HPDE6-E6E7 (cell line): ENCODE measurements around the gene BIN1.

ENCODE experiments used
- DNase-seq: peaks from one replicate; pipeline ENCODE4 v3.0.0; 2011; ENCODE audit warnings: missing footprints; ENCODE audit errors: extremely low spot score

Gene BIN1

GRCh38 chr2:127090281-127091120 is 16.5 kb downstream of the BIN1 start:
- DNase-seq, result no peak

- no peak for DNase-seq
Measured at GRCh38 chr2:127089478-127090235, 17.3 kb downstream of the BIN1 start.

DNA sequence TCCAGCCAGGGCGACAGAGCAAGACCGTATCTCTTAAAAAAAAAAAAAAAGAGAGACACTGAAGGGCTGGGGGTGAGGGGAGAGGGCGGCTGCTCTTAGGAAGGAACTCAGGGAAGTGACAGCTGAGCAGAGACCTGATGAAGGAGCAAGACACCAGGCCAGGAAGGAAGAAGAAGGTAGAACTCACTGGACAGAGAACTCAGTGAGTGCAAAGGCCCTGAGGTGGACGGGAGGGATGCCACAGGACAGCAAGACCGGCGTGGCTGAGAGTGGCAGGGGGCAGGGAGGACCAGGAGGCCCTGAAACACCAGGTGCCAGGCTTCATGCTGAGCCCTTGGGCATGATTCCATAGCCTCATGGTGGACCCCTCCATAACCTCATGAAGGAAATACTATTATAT is 18.2 kb downstream of the BIN1 start:
- DNase-seq, result no peak

DNA sequence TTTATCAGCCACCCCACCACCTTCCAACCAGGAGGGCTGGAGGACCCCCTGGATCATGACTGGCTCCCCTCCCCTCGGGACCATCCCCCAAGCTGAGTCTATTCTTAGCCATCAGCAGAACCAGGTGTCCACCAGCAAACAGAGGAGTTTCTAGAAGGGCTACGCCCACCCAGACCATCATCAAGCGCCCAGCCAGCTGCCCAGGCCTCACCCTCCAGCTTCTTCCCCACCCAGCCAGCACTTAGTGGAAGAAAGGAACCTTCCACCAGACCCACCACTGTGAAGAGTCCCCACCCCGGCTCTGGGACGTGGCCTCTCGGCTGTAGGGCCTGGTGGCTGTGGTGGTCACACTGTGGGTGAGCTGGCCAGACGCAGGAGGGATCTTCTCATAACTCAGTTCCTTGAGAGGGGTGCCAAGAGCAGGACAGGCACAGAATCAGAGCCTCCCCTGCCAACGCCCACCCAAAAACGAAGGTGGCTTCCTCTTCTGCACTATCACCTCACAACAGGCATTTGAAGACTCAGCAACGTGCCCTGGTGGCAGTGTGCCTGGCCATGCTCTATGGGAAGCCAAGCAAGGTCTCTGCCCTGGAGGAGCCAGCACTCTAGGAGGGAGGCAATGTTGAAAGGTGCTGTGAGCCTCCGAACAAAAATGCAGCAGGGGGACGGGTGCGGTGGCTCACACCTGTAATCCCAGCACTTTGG is 19.0 kb downstream of the BIN1 start:
- DNase-seq, result no peak

GRCh38 chr2:127086990-127087790 is 19.8 kb downstream of the BIN1 start:
- DNase-seq, result no peak

DNA sequence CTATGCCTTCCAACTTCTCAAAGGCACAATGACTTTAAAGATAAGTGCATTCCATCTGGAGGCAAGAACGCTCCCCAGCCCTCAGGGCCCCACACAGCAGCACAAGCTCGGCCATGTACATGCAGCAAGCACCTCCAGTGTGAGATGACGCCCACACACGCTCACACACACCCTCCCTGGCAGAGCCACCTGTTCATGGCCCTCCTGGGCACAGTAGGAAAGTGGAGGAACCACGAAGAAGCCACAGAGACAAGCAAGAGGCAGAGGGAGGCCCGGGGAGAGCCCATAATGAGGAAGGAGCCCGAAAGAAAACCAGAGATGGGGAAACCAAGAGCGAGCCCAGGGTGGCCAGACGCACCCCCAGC is 21.7 kb downstream of the BIN1 start:
- peak; percentile 38 for DNase-seq

DNA sequence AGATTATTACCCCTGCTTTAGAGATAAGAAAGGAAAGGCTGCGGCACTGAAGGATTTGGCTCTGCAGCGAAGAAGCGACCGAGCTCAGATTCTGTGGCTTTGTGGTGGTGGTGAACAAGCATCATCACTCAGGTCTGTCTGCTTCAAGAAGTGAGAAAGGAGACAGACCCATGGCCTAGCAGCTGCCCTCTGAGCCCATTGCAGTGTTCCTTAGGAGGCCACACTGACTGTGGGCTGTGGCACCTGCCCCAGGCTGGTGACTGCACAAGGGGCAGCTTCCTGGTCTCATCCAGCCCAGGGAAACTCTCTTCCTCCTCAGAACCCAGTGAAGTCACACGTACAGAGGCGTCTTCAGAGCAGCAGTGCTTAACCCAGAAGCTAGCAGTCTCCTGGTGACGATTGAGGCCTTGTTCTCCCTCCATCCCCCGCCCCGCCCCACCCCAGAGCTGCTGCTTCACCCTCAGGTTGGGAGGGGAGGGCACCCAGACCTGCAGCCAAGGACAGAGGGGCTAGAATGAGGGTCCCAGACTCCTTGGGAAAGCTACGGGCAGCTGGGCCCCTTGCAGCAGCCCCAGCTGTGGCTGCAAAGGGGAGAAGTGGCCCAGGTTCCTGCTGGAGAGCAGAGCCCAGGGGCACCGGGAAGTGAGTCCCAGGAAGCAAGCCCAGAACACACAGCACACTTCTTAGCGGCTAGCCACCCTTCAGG is 22.2 kb downstream of the BIN1 start:
- DNase-seq, result no peak

- no peak for DNase-seq
Measured at GRCh38 chr2:127083819-127084503, 23.0 kb downstream of the BIN1 start.

GRCh38 chr2:127082974-127083373 is 24.0 kb downstream of the BIN1 start:
- no peak for DNase-seq

GRCh38 chr2:127081826-127082633 is 24.9 kb downstream of the BIN1 start:
- no peak for DNase-seq

- no peak for DNase-seq
Measured at GRCh38 chr2:127080938-127081755, 25.8 kb downstream of the BIN1 start.

GRCh38 chr2:127080226-127080937 is 26.6 kb downstream of the BIN1 start:
- no peak for DNase-seq

DNA sequence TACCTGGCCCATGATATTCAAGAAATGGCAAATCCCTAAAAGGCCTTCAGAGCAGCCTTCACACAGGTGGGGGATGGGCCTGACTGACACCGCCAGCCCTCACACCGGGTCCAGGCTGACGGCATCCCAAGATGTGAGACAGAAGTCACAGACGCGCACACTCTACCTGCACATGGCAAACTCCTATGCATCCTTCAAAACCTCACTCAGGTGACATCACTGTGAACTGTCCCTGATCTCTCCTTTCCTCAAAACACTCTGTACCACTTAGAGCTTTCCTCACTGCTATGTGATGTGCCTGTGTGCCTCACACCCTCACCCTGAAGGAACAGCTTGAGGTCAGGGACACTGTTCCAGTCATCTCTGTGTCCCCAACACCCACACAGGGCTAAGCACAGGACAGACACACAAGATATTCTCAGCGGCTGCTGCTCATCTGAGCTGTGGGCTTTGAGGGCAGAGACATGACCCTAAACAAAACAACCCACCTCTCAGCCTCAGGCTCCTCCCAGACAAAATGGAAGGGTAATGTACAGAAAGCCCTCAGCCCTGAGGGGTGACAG is 27.5 kb downstream of the BIN1 start:
- no peak for DNase-seq

GRCh38 chr2:127078666-127079270 is 28.2 kb downstream of the BIN1 start:
- DNase-seq, result no peak

GRCh38 chr2:127078028-127078427 is 28.9 kb downstream of the BIN1 start:
- DNase-seq, result no peak

DNA sequence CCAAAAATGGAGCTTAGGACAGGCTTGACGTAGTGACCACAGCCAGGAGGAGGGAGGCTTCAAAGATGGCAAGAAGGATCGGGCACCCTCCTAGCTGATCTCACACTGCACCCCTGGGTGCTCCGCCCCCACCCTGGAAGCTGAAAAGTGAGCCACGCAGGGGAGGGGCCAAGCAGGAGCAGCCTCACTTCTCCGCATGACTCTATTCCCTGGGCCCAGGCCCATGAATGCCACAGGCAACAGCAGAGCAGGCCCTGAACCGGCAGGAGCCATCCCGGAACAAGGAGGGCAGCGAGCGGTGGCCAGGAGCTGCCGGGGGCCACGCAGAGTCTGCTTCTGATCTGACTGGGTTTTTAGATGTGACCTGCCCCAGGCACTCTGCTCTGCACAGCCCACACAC is 30.0 kb downstream of the BIN1 start:
- no peak for DNase-seq

GRCh38 chr2:127076290-127076689 is 30.7 kb downstream of the BIN1 start:
- DNase-seq, result no peak
